ENCODE data around the gene RUNX3. TPM values are rescaled to one million over a fixed set of nuclear protein-coding genes. Genes with fewer than 3 reads are reported as not detected.

RUNX3 gene
- total and polyA plus RNA-seq, 10 donors, result 17.3 to 76.3 (median 49.3) TPM

GRCh38 chr1:24906760-24907490 is 23.2 kb downstream of the RUNX3 start:
- no peak for TF ChIP-seq POLR2A (IDR thresholded peaks at IDR 0.05)
- no peak for TF ChIP-seq CTCF (IDR thresholded peaks at IDR 0.05 in 8 of 11, conservative IDR thresholded peaks at IDR 0.05 in 3 of 11)
- TF ChIP-seq POLR2AphosphoS5 (IDR thresholded peaks at IDR 0.05), result peak in 1 of 3 donors; percentile 49
- Histone ChIP-seq H3K27ac (peak overlapping the region in 1 of 8 donors; percentile 90), H3K36me3 (peaks cover 0 to 100% (median 60%) of the 10 kb centered on the region in 6 donors), H3K4me1 (peaks cover 0 to 63% (median 21%) of the 10 kb centered on the region in 6 donors), H3K9me3 (no peaks in the 10 kb centered on the region), H3K4me3 (no peak overlapping the region), H3K27me3 (replicated peaks in 1 of 7) (peaks cover 0 to 8% (median 0%) of the 10 kb centered on the region in 7 donors)
- WGBS, 5 donors, result 78 to 90% (median 90%) methylated on average over 10 to 20 of the region's 20 CpGs
- intact Hi-C loops (cut with DNase I; ENCODE audit: low total_unique reads), result no loop called here
- peak; percentile 68 for DNase-seq

- TF ChIP-seq CTCF (IDR thresholded peaks at IDR 0.05 in 8 of 11, conservative IDR thresholded peaks at IDR 0.05 in 3 of 11) (no peak), POLR2AphosphoS5 (IDR thresholded peaks at IDR 0.05) (no peak), POLR2A (IDR thresholded peaks at IDR 0.05) (no peak)
- H3K36me3 ChIP-seq, result peaks cover 0 to 100% (median 62%) of the 10 kb centered on the region in 6 donors
- H3K9me3 ChIP-seq, result no peaks in the 10 kb centered on the region
- WGBS, 5 donors, result 78 to 90% (median 88%) methylated on average over 10 to 17 of the region's 17 CpGs
- intact Hi-C loops (cut with DNase I; ENCODE audit: low total_unique reads), result no loop called here
- H3K27ac ChIP-seq, result peak overlapping the region in 2 of 8 donors; percentile 7 to 90
- peaks cover 0 to 13% (median 0%) of the 10 kb centered on the region in 7 donors for H3K27me3 ChIP-seq (replicated peaks in 1 of 7)
- DNase-seq, result peak; percentile 64
- no peak overlapping the region for H3K4me3 ChIP-seq
- H3K4me1 ChIP-seq, result peaks cover 0 to 65% (median 19%) of the 10 kb centered on the region in 6 donors
Measured at GRCh38 chr1:24905979-24906720, 23.9 kb downstream of the RUNX3 start.

GRCh38 chr1:24905355-24905978 is 24.6 kb downstream of the RUNX3 start:
- Histone ChIP-seq H3K4me1 (peaks cover 0 to 64% (median 17%) of the 10 kb centered on the region in 6 donors), H3K36me3 (peaks cover 0 to 99% (median 61%) of the 10 kb centered on the region in 6 donors), H3K27me3 (replicated peaks in 1 of 7) (peaks cover 0 to 15% (median 0%) of the 10 kb centered on the region in 7 donors), H3K4me3 (no peak overlapping the region), H3K27ac (peak overlapping the region in 2 of 8 donors; percentile 7 to 90), H3K9me3 (no peaks in the 10 kb centered on the region)
- TF ChIP-seq POLR2A (IDR thresholded peaks at IDR 0.05), result no peak
- peak in 2 of 3 donors; percentile 6 to 60 for TF ChIP-seq POLR2AphosphoS5 (IDR thresholded peaks at IDR 0.05)
- 78 to 91% (median 86%) methylated on average over 12 to 13 of the region's 13 CpGs for WGBS, 5 donors
- peak; percentile 69 for DNase-seq
- intact Hi-C loops (cut with DNase I; ENCODE audit: low total_unique reads), result no loop called here

GRCh38 chr1:24904731-24905354 is 25.2 kb downstream of the RUNX3 start:
- Histone ChIP-seq H3K27me3 (replicated peaks in 1 of 7) (peaks cover 0 to 19% (median 0%) of the 10 kb centered on the region in 7 donors), H3K4me1 (peaks cover 0 to 61% (median 13%) of the 10 kb centered on the region in 6 donors), H3K4me3 (no peak overlapping the region), H3K27ac (peak overlapping the region in 1 of 8 donors; percentile 90), H3K9me3 (no peaks in the 10 kb centered on the region), H3K36me3 (peaks cover 0 to 94% (median 61%) of the 10 kb centered on the region in 6 donors)
- WGBS, 5 donors, result 78 to 90% (median 83%) methylated on average over 8 to 11 of the region's 11 CpGs
- TF ChIP-seq POLR2AphosphoS5 (IDR thresholded peaks at IDR 0.05), result no peak
- TF ChIP-seq POLR2A (IDR thresholded peaks at IDR 0.05), result no peak
- TF ChIP-seq CTCF (IDR thresholded peaks at IDR 0.05 in 8 of 11, conservative IDR thresholded peaks at IDR 0.05 in 3 of 11), result no peak
- intact Hi-C loops (cut with DNase I; ENCODE audit: low total_unique reads), result no loop called here
- peak; percentile 54 for DNase-seq
